NCI-H2227 treated with DMSO at 0.1 percent for 48 hours (cell line): ENCODE data around the gene CAMK1D.
"Not testable (repeated sequence)": the region's sequence is repeated elsewhere in the genome, so short reads cannot be mapped to it uniquely, and the experiment has no call there.

Experiments used
- DNase-seq: peaks from one replicate; lab custom pipeline; 2025; lab: John Stamatoyannopoulos, UW

CAMK1D gene

DNA sequence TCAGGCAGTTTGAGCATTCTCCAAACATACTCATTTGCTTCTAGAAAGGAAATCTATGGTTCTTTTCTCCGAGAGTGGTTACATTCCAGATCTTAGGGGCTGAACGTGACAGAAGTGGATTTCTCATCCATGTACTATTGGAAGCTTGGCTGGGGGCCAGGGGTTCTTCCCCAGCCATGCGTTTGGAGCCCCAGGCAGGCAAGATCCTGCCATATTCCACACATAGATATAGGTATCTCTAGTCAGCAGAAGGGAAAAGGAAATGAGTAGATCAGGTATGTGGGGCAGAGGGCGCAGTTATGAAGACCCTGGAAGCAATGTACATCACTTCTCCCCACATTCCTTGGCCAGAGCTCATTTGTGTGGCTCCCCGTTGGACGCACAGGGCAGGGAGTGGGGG lies 352.3 kb downstream of the CAMK1D start:
- DNase-seq, result no peak

DNA sequence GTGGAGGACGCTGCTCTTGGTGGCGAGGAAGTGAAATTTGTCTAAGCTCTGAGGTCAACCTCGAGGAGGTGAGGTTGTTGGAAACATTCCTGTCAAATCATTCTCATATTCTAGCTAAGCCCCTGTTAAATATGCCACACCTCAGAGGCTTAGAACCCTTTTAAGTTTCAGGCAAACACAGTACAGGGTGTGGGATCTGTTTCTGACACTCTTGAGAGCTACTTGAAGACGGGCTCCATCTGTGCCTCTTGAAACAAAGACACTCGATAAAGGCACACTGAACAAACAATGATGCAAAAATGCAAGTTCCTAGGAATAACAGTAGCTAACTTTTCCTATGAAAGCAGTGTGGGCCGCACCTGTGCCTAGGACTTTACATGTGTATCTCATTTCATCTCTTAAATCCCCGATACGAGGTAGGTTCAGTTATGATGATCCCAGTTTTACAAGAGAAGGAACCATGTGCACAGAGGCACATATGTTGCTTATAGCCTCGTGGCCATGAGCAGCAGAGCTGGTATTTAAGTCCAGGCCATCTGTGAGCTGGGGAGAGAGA lies 352.9 kb downstream of the CAMK1D start:
- no peak for DNase-seq

GRCh38 chr10:12703126-12703525 lies 353.8 kb downstream of the CAMK1D start:
- no peak for DNase-seq

GRCh38 chr10:12703813-12704212 lies 354.5 kb downstream of the CAMK1D start:
- DNase-seq, result no peak

- no peak for DNase-seq
Measured at GRCh38 chr10:12704488-12704887, 355.1 kb downstream of the CAMK1D start.

DNA sequence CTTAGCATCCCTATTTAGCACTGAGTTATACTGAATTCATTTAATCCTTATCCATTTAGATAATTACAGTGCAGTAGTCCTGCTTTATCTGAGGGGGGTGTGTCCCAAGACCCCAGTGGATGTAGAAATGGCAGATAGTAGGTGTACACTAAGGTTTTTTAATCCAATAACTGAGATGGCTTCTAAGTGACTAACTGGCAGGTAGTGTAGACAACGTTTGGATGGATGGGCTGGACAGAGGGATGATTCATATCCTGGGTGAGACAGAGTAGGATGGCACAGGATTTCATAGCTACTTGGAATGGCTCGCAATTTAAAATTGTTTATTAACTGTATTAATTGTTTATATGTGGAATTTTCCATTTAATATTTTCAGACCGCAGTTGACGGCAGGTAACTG lies 356.6 kb downstream of the CAMK1D start:
- peak; percentile 50 for DNase-seq

GRCh38 chr10:12707461-12708185 lies 358.3 kb downstream of the CAMK1D start:
- DNase-seq, result no peak

DNA sequence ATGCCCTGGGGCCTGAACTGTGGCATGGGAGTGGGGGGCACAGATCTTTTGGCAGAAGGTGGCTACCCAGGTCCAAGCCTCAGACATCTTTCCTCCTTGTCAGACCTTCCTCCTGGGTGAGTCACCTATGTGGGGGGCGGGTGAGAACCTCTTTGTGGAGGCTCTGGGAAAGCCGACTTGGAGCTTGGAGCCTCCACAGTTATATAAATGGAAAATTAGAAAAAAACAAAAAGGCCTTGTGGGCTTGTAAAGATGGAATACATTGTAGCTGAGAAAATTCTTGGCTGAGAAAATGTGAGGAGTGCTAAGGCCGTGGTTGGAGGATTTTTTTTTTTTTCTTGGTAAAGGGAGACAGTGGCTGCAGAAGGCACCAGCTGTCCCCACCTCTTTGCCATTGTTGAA lies 359.7 kb downstream of the CAMK1D start:
- DNase-seq, result no peak

DNA sequence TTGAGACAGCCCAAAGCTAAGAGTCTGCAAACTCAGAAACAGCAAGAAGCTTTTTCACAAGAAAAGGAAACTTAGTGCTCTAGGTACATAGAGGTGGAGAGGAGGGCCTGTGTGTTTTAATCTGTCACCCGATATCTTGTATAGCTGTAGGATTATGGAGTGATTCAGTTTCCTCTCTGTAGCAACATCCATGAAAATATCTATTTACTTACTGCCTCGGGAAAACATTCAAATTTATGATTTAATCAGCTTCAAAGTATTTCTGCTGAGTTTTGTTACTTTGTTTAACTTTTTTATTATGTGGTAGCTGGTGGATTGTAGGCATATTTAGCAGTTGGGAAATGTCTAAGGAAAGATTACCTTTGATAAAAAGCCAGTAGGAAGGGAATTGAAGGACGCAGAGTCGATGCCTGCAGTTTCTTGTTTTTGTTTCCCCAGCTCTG lies 360.2 kb downstream of the CAMK1D start:
- no peak for DNase-seq

DNA sequence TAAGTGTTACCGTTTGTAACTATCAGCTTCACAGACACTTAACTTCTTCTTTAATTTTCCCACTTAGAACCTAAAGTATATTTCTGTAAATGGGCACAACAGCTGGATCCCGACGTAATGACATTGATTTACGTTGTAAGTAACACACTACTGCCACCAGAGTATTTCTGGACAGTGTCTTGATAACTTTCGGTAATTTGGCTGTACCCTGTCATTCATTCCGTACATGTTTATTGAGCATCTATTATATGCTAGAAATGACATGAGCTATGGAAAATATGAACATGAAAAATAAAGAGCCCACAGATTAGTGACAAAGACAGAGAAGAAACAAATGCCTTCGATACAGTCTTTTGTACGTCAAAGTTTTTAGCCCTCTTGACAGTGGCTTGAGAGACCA lies 360.8 kb downstream of the CAMK1D start:
- no peak for DNase-seq

DNA sequence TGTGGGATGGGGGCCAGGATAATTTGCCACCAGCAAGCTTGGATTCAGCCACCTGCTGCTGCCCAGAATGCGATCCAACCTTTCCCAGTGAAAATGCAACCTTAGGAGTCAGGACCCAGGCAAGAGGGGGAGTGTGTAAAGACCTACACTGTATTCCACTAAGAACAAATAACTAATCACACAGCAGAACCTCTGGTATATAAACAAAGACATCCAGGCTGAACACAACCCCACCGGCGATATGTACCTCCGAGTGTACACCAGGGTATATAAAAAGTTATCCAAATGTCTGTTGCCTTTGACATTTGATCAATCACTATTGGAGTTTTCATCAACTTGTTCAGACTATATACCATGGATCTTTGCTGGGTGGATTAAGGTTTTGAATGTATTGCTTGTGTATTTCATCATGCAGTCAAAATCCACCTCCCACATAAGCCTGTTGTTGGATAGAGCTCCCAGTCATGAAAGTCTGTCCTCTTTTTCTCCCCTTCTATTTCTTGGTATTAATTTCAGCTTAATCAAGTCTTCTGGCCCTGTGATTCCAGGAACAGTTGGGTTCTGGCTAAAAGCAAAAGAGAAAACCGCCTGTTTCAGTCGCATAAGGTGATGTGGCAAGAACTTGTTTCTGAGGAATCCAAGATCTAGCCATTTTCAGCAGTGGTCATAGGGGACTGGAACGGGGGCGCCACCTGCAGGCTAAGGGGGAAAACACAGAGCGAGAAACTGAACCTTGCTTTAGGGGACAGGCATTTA lies 361.4 kb downstream of the CAMK1D start:
- DNase-seq, result peak; percentile 59

- DNase-seq, result no peak
Measured at GRCh38 chr10:12711350-12711708, 362.0 kb downstream of the CAMK1D start.

DNA sequence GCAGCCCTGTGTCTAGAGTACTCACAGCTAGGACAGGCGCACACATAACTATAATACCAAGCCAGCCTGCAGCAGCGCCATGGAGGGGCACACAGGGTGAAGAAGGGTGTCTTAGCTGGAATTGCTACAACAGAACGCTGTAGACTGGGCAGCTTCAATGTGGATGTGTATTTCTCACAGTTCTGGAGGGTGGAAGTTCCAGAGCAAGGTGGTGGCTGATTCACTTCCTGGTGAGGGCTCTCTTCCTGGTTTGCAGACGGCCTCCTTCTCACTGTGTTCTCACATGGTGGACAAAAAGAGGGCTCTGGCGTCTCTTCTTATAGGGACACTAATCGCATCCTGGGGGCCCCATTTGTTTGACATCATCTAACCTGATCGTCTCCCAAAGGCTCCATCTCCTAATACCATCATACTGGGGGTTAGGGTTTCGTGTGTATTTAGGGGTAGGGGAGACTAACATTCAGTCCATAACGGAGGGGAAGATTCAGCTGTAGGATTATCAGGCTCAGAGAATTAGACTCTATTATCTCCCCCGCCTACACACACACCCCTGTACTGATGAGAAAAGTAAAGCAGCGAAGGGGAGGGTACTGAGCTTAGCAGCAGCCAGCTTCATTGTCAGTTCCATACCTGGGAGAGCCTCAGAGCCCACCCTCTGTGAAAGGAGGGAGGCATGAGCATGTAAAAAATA lies 363.1 kb downstream of the CAMK1D start:
- no peak for DNase-seq

GRCh38 chr10:12712984-12713316 lies 363.6 kb downstream of the CAMK1D start:
- not testable (repeated sequence) for DNase-seq

DNA sequence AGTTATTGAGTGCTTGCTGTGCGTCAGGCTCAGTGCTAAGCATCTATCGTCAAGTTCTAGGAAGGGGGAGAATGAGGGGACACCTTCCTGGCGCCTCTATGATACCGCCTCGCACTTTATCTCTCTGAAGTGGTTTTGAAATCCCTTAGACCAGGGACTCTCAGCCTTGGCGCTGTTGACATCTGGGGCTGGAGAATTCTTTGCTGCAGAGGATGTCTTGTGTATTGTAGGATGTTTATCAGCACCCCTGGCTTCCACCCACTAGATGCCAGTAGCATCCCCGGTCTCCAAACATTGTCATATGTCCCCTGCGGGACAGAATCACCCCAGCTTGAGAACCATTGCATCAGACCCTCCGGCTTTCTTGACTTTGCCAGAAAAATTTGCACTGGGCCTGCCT lies 366.7 kb downstream of the CAMK1D start:
- no peak for DNase-seq

DNA sequence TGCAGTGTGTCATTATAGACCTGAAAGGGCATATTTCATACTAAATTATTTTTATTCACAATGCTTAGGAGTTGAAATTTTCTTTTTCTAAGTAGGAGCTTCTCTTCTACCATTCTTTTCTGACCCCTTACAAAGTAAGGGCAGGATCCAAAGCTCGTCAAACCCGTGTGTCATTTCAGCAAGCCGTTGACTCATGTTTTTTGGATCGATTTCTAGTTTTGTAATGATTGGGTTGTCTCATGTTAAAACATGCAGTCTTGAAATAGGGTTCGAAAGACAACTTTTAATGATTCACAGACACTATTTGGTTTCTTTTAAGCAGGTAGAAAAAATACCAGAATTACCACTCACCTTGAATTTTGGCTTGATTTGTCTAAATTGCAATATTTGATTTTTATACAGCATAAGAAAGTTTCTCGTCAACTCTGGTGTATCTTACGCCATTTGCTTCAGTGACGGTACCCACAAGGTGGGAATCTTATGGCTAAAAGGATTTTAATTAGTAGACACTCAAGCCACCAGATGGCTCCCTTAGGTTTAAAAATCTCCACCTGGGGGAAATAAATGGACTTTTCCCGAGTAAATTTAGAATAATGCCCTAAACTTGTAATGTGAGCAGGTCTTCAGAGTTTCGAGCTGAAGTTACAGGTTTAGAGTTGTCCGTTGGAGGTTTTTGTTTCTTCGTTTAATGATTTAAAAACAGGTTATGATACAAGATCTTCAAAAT lies 368.8 kb downstream of the CAMK1D start:
- DNase-seq, result no peak

DNA sequence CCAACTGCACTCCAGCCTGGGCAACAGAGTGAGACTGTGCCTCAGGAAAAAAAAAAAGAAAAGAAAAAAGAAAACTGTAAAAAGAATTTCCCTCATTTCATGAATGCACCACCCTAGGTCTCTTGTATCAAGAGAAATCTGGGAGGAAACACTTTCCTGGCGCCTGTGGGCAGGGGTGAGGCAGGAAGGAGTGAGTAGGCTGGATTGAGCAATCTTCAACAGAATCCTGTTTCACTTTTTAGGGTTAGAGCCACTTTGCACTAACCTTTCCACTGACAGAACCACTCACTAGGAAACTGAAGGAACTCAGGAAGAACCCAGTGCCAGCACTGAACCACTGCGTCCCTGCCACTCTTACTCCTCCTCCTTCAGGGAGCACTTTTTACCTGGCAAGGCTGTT lies 370.0 kb downstream of the CAMK1D start:
- no peak for DNase-seq

GRCh38 chr10:12720217-12720981 lies 371.1 kb downstream of the CAMK1D start:
- DNase-seq, result no peak

DNA sequence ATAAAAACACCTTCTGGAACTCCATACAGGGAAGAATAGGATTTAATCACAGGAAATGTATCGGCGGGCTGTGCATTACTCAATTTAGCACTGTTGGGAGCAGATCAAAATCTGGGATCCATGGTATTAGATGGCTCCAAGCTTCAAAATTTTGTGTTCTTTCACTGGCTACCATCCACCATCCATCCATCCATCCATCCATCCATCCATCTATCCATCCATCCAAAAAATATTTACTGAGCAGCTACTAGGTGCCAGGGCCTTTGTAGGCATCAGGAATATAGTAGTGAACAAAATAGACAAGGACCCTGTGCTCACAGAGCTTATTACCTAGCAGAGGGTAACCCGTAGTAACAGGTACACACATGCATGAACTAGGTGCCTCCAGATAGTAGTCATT lies 372.0 kb downstream of the CAMK1D start:
- no peak for DNase-seq

DNA sequence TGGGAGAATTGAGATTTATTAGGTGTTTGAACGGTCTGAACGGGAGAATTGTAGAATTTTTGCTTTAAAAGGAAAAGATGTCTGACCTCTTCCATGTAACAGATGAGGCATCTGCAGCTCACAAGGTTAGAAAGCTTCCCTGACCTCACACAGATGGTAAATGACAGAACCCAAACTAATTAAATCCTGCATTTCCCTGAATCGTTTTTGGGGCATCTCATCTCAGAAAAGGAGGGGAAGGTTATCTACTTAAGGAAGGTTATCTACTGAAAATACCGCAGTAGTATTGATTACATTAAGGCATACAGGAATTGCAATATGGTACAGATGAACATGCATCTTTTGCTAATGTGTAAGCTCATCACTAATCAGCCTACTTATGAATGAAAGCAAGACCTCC lies 373.9 kb downstream of the CAMK1D start:
- no peak for DNase-seq

DNA sequence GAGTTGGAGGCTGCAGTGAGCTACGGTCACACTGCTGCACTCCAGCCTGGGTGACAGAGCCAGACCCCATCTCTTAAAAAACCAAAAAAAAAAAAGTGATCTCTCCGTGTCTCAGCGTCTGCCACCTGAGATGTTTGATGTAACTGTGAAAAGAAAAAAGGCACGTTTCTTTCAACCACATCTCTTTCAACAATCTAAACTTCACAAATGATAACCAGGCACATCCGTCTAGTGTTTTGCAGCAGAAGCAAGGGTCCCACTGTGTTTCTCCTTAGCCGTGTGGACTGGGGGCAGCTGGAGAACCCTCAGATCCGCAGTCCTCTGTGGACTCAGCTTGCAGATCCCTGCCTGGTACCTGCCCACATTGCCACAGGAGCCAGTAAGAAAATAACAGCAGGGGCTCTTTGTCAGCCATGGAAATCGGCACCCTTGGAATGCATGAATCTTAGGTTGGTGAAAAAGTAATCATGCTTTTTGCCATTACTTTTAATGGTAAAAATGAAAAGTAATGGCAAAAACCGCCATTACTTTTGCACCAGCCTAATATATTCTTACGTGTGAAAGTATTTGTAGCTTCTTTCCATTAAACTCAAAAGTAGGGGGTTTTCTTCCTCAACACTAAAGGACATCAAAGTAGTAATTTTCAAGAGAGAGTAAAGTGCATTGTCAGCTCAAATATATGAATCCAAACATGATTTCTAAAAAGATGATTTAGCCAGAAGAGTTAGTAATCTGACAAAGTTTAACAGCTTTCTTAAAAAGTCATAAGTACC lies 375.6 kb downstream of the CAMK1D start:
- DNase-seq, result no peak
